IPS DF 19.7 (cell line): Measurements from ENCODE around the gene SLC9A1.

Experiments
- DNase-seq: peaks from one replicate; pipeline ENCODE4 v3.0.0-alpha.2; 2013; ENCODE audit warnings: low read depth, low spot score

Gene SLC9A1

GRCh38 chr1:27103498-27103897, 51.4 kb downstream of the SLC9A1 start:
- DNase-seq: no peak

GRCh38 chr1:27102707-27103468, 52.0 kb downstream of the SLC9A1 start:
- no peak for DNase-seq

- DNase-seq: no peak
Measured at GRCh38 chr1:27102134-27102706, 52.7 kb downstream of the SLC9A1 start.

- no peak for DNase-seq
Measured at GRCh38 chr1:27101696-27102095, 53.2 kb downstream of the SLC9A1 start.

- DNase-seq: no peak
Measured at GRCh38 chr1:27101054-27101491, 53.9 kb downstream of the SLC9A1 start.

DNA sequence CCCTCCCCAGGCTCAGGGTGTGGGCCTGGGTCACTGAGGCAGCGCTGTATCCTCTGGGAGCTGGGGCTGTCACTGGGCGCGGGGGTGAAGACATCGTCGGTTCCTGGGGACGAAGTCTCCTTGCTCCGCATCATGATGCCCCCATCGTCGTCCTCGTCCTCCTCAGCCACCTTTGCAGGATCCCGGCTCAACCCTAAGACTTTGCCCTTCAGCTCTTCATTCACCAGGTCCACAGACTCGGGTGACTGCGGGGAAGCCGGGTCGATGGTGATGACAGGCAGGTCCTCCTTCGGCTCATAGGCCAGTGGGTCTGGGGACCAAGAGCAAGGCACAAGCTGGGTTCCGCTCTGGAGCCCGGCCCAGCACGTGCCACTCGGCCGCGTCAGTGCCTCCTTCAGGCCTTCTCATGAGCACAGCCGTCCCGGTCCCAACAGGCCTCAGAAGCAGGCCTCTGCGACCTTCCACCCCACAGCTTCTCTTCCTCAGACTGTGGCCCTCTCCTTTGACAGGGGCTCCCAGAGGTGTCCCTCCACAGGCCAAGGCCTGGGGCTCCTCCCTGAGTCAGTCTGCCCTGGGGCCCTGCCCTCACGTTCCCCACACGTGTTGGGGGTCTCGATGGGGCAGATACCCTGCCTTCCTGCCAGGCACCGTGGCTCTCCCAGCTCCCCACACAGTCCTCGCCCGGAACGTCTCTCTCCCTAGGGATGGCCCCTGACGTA, 54.4 kb downstream of the SLC9A1 start:
- DNase-seq: no peak

GRCh38 chr1:27099587-27100334, 55.2 kb downstream of the SLC9A1 start:
- no peak for DNase-seq

DNA sequence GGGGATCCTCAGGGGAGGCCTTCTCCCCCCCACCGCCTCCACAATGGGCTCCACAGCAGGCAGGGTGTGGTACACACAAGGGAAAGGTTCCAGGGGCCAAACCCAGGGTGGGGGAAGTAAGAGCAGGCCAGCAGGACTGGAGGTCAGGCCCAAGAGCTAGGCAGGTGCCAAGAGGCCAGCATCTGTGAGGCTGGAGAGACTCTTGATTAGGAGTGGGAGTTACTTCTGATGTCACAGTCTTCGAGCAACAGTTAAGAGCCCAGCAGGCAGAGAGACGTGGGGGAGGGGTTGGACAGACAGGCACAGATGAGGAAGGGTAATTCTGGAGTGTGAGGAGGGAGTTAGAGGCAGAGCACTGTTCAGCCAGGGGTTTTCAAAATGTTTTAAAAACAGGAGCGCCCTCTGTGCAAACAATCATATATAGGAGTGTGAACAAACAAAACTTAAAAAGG, 55.8 kb downstream of the SLC9A1 start:
- no peak for DNase-seq

GRCh38 chr1:27098431-27099134, 56.3 kb downstream of the SLC9A1 start:
- DNase-seq: no peak

- DNase-seq: no peak
Measured at GRCh38 chr1:27097484-27097917, 57.4 kb downstream of the SLC9A1 start.

GRCh38 chr1:27095576-27095975, 59.3 kb downstream of the SLC9A1 start:
- DNase-seq: no peak

DNA sequence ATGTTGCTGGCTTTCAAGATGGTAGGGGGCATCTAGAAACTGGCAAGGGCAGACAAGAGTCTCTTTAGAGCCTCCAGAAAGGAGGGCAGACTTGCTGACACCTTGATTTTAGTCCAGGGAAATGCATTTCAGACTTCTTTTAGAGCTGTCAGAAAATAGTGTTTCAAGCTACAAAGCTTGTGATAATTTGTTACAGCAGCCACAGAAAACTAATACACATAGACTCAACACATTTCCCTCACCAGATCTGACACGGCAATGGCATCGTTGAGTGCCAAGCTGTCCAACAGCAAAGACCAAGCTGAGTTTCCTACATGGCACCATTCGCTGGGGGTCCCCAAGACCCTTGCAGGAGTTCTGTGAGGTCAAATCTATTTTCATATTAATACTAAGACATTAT, 62.0 kb downstream of the SLC9A1 start:
- DNase-seq: no peak

DNA sequence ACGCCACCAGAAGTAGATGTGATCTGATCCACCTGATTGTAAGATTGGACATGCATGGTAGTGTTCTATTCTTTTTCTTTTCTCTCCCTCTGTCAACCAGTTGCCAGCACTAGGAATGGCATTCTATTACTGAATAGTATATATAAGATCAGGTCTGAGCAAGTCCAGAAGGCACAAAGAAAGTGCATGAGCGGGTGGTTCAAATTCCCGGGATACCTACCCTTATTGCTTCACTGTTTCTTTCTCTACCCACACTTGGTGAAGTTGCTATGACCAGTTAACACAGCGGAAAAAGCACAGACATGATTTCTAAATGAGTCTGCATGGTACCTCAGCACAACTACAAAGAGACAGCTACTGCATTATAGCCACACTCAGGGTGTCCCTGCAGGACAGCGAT, 64.0 kb downstream of the SLC9A1 start:
- no peak for DNase-seq

- DNase-seq: no peak
Measured at GRCh38 chr1:27087371-27088220, 67.3 kb downstream of the SLC9A1 start.

GRCh38 chr1:27086628-27087027, 68.3 kb downstream of the SLC9A1 start:
- no peak for DNase-seq

DNA sequence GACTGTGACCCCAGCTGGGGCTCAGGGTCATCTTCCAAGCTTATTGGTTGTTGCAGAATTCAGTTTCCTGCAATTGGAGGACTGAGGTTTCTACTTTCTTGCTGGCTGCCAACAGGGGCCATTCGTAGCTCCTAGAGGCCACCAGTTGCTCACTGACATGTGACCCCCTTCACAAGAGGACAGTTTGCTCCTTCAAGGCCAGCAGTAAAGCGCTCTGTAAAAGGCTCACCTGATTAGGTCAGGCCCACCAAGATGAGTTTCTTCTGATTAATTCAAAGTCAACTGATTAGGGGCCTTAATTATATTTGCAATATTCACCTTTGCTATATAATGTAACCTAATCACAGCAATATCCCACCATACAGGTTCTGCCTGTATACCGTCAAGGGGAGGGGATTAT, 68.9 kb downstream of the SLC9A1 start:
- no peak for DNase-seq

GRCh38 chr1:27084107-27084506, 70.8 kb downstream of the SLC9A1 start:
- DNase-seq: no peak

DNA sequence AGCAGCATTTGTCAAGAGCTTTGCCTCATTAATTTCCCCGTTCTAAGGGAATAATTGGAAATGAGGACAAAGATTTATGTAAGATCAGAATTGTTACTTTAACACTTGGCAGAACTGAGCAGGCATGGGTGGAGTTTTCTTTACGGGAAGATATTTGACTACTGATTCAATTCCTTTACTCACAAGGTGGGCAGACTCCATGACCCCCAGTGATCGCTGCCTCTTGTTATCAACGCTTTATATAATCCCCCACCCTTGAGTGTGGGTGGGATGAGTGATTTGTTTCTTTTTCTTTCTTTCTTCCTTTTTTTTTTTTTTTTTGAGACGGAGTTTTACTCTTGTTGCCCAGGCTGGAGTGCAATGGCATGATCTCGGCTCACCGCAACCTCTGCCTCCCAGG, 77.0 kb downstream of the SLC9A1 start:
- no peak for DNase-seq

- DNase-seq: no peak
Measured at GRCh38 chr1:27076803-27077202, 78.1 kb downstream of the SLC9A1 start.

- DNase-seq: no peak
Measured at GRCh38 chr1:27074175-27074780, 80.6 kb downstream of the SLC9A1 start.
